Measurements from ENCODE around the gene NCF4.
A peak's percentile ranks its signal among the peaks of the same experiment; 100 is the strongest.

The NCF4 gene

GRCh38 chr22:36871669-36872081 lies 10.9 kb downstream of the NCF4 start (continued):
- no peak for TF ChIP-seq ZNF645 (tag by site-specific recombination; IDR thresholded peaks at IDR 0.05)
- TF ChIP-seq SCRT1 (tag by site-specific recombination; IDR thresholded peaks at IDR 0.05; ENCODE audit: borderline replicate concordance): no peak
- no peak for TF ChIP-seq KLF10 (tag by site-specific recombination; IDR thresholded peaks at IDR 0.05)
- no peak for TF ChIP-seq ZBTB10 (tag by site-specific recombination; IDR thresholded peaks at IDR 0.05)
- TF ChIP-seq ZNF544 (tag by site-specific recombination; IDR thresholded peaks at IDR 0.05): no peak
- no peak for TF ChIP-seq ZNF211 (tag by site-specific recombination; IDR thresholded peaks at IDR 0.05; ENCODE audit: low read depth)
- no peak for TF ChIP-seq ZNF266 (tag by site-specific recombination; IDR thresholded peaks at IDR 0.05; ENCODE audit: low read depth)
- TF ChIP-seq GLIS2 (tag by site-specific recombination; IDR thresholded peaks at IDR 0.05): no peak
- TF ChIP-seq ZNF664 (tag by site-specific recombination; IDR thresholded peaks at IDR 0.05): no peak

GRCh38 chr22:36872084-36872483 lies 11.3 kb downstream of the NCF4 start:
- CTCF ChIA-PET: interaction anchor here (0.7 to 7.6 kb wide), 3 partner anchors 15 to 106 kb away, joined by 3 to 75 read pairs (median 8); no protein-coding TSS in a partner anchor

GRCh38 chr22:36872866-36873498 lies 12.2 kb downstream of the NCF4 start:
- POLR2A ChIA-PET: no interaction called here
- Histone ChIP-seq H3K4me1 (ENCODE audit: control insufficient read depth, insufficient read depth, low read length) (no peaks in the 10 kb centered on the region), H3K4me3 (ENCODE audit: low read depth, low read length) (no peak overlapping the region), H3K9me3 (ENCODE audit: control insufficient read depth, insufficient read depth, low read depth, low read length) (no peaks in the 10 kb centered on the region), H3K27ac (ENCODE audit: extremely low read depth, low read depth, low read length) (no peak overlapping the region), H3K36me3 (ENCODE audit: control insufficient read depth in 2 of 2, insufficient read depth in 1 of 2, low read length in 2 of 2) (no peaks in the 10 kb centered on the region)
- CTCF ChIA-PET: interaction anchor here (0.6 to 3.9 kb wide), 4 partner anchors 13 to 105 kb away, joined by 3 to 19 read pairs (median 8); no protein-coding TSS in a partner anchor
- TF ChIP-seq ZNF791 (tag by site-specific recombination; IDR thresholded peaks at IDR 0.05) (peak; percentile 9; the same call in 1 of the 2 replicates), ZNF174 (tag by site-specific recombination; IDR thresholded peaks at IDR 0.05) (no peak), ZNF112 (tag by site-specific recombination; IDR thresholded peaks at IDR 0.05) (no peak), ZBTB26 (tag by site-specific recombination; optimal IDR thresholded peaks at IDR 0.05) (no peak), KLF8 (tag by site-specific recombination; IDR thresholded peaks at IDR 0.05) (no peak), INSM2 (tag by site-specific recombination; IDR thresholded peaks at IDR 0.05) (no peak), ZNF433 (tag by site-specific recombination; IDR thresholded peaks at IDR 0.05; ENCODE audit: low read depth) (no peak), ZNF747 (tag by site-specific recombination; IDR thresholded peaks at IDR 0.05) (no peak), ZNF777 (tag by site-specific recombination; IDR thresholded peaks at IDR 0.05; ENCODE audit: borderline replicate concordance) (0 out of 2 replicates have a peak, but pooled peaks have one; percentile 55), ZNF366 (tag by site-specific recombination; conservative IDR thresholded peaks at IDR 0.05) (0 out of 2 replicates have a peak, but pooled peaks have one; percentile 11), ZNF37A (tag by site-specific recombination; IDR thresholded peaks at IDR 0.05) (no peak), YY2 (tag by site-specific recombination; IDR thresholded peaks at IDR 0.05) (peak; percentile 47; the same call in 1 of the 2 replicates), ZNF704 (tag by site-specific recombination; IDR thresholded peaks at IDR 0.05) (0 out of 2 replicates have a peak, but pooled peaks have one; percentile 22)

More at GRCh38 chr22:36872084-36872483, 11.3 kb downstream of the NCF4 start:
- POLR2A ChIA-PET: no interaction called here
- H3K9me3 ChIP-seq (ENCODE audit: control insufficient read depth, insufficient read depth, low read depth, low read length): no peaks in the 10 kb centered on the region
- TF ChIP-seq ZNF76 (tag by site-specific recombination; IDR thresholded peaks at IDR 0.05; ENCODE audit: borderline replicate concordance, low read depth): no peak
- no peak for TF ChIP-seq ZIC2 (tag by site-specific recombination; IDR thresholded peaks at IDR 0.05)
- TF ChIP-seq EGR2 (tag by site-specific recombination; IDR thresholded peaks at IDR 0.05; ENCODE audit: low read depth): no peak
- no peak for TF ChIP-seq ZNF155 (tag by site-specific recombination; IDR thresholded peaks at IDR 0.05)
- TF ChIP-seq ZNF558 (tag by site-specific recombination; IDR thresholded peaks at IDR 0.05): no peak
- no peak for TF ChIP-seq SCRT2 (tag by site-specific recombination; IDR thresholded peaks at IDR 0.05)
- no peak for TF ChIP-seq ZBTB17 (tag by site-specific recombination; IDR thresholded peaks at IDR 0.05)
- no peak for TF ChIP-seq SALL2 (tag by site-specific recombination; IDR thresholded peaks at IDR 0.05; ENCODE audit: borderline replicate concordance)
- TF ChIP-seq BCL11A (tag by site-specific recombination; IDR thresholded peaks at IDR 0.05; ENCODE audit: low read depth): no peak
- TF ChIP-seq ZNF202 (tag by site-specific recombination; IDR thresholded peaks at IDR 0.05; ENCODE audit: borderline replicate concordance): no peak
- TF ChIP-seq ZNF768 (tag by site-specific recombination; IDR thresholded peaks at IDR 0.05): no peak
- TF ChIP-seq ZNF366 (tag by site-specific recombination; conservative IDR thresholded peaks at IDR 0.05): no peak
- no peaks in the 10 kb centered on the region for H3K4me1 ChIP-seq (ENCODE audit: control insufficient read depth, insufficient read depth, low read length)
- H3K27ac ChIP-seq (ENCODE audit: extremely low read depth, low read depth, low read length): no peak overlapping the region
- no peaks in the 10 kb centered on the region for H3K36me3 ChIP-seq (ENCODE audit: control insufficient read depth in 2 of 2, insufficient read depth in 1 of 2, low read length in 2 of 2)
- H3K4me3 ChIP-seq (ENCODE audit: low read depth, low read length): no peak overlapping the region

Data from HEK293 (cell line).